ENCODE results near the gene SORCS2.

Gene SORCS2

DNA sequence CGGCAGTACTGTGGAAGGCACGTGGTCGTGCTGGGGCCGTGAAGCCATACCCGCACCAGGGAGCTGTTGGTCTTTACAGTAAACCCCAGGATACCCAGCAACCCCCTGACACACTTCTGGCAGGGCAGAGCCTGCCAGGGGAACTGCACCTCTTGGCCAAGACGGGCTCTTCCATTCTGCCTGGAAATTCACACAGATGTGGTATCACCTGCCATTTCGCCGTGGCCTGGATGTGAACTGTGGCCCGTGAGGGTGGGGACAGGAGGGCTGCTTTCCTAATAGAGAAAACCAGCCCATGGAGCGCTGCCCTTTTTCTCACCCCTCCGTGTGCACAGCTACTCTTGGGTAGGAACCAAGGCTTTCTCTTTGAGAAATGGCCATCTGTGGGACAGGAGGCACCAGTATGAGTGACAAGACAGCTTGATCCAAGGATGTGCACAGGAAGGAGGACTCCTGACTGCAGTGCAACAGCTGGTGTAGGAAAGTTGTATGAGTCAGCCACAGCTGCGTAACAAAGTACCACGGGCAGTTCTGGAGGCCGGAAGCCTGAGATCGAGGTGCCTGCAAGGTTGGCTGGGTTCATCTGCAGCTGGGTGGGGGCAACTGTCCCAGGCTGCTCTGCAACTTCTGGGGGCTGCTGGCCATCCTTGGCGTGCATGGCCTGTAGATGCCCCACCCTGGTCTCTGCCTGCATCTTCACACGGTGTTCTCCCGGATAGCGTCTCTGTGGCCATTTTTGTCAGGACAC lies 146.7 kb downstream of the SORCS2 start:
- no peak for DNase-seq (ENCODE audit: low read depth)

DNA sequence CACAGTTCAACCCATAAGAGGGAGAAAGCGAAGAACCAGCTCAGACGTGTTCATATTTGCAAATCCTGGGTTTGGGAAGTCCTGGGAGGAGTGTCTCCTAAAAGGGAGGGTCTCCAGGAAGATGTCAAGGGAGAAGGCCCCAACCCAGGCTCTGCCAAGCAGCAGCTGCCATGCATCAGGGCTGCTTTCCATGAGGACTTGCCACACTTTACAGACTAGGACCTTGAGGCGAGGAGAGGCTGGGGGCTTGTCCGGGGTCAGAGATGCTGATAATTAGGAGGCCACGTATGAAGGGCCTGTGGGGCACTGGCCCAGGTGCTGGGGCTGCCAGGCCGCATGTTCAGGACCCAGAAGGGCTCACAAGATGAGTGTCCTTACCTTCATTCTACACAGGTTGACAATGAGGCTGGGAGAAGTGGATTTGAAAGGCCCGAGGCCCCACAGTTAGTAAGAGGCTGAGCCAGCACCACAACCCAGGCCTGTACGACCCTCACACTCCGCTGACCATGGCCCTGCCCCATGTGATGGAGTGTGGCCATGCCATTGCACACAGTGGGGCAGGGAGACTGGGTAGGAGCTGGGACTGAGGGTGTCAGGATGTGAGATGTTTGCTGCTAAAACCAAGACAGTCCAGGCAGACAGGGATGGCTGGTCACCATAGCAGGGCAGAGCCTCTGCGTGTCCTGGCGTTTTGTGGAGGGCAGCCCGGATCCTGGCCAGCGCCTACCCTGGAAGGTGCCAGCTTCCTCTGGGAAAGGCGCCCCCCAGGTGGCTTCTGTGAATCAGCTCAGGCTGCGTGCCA lies 147.6 kb downstream of the SORCS2 start:
- DNase-seq (ENCODE audit: low read depth) = no peak

DNA sequence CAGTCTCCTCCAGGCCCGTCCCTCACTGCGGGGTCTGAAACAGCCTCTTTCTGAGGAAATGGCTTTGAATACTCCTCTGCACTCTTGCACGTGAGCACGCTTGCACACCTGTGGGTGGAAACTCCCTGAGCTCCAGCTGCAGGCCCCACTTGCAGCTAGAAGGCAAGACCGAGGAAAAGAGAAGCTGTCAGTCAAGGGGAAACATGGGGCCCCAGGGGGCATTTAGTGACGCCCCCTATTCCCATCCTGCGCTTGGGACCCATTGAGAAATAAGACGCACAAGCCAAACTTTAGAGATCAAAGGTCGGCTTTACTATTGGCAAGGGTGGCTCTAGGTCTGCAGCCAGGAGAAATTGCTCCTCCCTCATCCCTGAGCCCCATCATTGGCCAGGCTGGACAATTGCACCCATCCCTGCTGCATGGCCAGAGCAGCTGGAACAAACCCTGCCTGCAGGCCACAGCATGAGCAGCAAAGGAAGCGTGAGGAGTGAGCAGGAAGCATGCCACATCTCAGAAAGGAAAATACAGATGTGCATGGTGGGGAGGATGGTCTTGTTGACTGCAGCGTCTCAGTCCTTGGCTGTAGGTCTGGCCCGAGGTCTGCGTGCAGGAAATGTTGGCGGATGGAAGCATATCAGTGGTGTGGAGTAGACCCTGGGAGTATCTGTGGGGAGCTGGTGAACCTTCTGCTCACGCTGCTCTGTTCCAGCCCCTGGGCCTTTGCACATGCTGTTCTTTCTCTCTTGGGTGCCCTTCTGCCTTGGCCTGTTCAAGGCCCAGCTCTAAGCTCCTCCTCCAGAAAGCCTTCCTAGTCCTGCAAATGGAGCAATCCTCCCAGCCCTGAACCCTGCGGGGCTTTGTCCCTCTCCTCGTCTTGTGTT lies 148.5 kb downstream of the SORCS2 start:
- DNase-seq (ENCODE audit: low read depth) = no peak

DNA sequence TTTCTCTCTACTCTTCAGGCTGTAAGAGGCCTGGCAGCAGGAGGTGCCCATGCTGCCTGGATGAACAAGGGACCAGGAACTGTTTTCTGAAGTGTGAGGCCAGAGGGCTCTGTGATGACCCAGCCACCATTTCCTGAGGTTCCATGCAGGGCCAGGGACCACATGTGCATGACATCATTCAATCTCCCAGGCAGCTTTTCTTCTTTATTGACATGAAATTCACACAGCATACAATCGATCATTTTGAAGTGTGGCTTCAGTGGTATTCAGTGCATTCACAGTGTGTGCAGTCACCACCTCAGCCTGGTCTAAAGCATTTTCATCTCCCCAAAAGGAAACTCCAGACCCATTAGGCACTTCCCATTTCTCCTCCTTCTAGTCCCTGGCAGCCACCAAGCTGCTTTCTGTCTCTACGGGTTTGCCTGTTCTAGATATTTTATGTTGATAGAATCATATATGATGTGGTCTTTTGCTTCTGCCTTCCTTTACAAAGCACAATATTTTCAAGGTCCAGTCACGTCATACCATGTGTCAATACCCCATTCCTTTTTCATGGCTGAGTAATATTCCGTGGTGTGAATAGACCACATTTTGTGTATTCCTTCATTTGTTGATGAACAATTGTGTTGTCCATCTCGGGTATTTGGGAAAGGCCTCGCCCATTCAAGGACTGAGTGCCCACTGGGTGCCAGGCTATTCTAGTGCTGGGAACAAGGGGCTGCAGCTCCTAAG lies 149.3 kb downstream of the SORCS2 start:
- DNase-seq (ENCODE audit: low read depth) = no peak

DNA sequence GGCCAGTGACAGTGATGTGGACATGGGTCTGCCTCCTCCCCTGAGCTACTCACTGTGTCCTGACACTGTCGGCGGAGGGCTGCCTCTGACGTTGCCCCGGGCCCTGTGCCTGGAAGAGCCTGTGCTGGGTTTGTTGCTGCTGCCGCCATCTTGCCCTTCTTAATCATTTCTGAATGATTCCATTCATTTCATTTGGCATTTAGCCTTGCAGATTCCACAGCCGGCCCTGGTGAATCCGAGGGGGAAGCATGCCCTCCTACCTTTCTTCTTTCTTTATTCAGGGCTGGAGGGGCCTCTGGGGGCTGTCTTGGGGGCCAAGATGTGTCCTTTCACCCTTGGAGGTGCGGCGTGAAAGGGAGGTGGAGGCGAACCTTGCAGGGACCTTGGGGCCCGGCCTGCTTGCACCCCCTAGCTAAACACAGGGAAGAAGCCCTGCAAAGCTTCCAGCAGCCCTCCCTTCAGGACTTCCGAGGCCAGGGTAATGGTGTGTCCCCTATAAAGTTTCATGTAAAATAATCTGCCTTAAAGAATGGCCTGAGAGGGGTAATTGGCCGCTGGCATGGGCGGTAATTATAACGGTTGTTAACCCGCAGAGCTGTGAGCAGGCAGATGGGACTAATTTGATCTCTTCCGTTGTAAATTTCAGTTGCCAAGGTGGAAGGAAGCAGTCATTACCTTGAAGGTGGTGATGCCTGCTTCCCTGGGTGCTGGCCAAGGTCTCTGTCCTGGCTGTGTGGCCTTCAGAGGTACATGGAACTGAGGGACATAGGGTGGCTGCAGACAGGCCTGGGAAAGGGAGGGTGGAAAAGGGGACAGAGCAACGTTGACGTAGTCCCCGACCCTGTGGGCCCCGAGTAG lies 150.1 kb downstream of the SORCS2 start:
- DNase-seq (ENCODE audit: low read depth) = no peak

DNA sequence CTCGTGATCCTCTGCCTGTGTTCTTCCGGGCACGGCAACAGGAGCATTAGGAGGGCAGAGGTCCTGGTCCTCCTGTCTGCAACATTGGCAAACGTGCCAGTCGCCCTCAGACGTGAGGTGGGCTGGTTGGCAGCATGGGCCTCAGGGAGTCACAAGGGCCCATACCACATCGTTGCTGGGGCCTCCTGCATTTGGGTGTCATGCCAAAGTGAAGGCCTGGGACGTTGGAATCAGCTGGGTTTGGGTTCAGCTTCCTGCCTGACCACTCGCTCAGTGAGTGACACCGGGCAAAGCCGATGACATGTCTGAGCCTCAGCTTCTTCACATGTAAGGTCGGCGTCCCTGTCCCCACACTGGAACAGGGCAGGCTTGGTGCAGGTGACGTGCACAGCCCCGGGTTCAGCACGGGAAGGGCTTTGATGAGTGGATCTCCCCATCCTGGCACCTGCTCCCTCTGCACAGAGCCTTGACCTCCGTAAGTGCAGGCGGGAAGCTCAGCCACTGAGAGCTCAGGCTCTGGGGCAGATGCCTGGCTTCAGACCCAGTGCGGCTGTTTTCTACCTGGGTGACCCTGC lies 150.8 kb downstream of the SORCS2 start:
- no peak for DNase-seq (ENCODE audit: low read depth)

DNA sequence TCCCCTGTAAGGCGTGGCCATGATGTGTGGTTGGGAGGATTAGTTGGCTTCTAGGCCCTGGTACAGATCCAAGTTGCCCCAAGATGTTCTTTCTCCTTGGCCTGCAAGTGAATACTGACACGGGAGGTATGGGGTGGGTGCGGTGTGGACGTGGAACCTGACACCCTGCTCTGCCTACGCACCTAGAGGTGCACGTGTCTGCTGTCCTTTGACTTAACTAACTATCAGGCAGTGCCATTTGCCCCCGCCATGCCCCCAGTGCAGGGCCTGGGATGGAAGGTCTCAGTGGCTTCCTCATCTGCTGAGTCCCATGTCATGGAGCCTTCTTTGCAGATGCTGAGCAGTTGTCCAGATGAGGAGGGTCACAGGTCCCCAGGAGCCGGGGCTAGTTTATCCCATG lies 151.6 kb downstream of the SORCS2 start:
- DNase-seq (ENCODE audit: low read depth) = no peak

DNA sequence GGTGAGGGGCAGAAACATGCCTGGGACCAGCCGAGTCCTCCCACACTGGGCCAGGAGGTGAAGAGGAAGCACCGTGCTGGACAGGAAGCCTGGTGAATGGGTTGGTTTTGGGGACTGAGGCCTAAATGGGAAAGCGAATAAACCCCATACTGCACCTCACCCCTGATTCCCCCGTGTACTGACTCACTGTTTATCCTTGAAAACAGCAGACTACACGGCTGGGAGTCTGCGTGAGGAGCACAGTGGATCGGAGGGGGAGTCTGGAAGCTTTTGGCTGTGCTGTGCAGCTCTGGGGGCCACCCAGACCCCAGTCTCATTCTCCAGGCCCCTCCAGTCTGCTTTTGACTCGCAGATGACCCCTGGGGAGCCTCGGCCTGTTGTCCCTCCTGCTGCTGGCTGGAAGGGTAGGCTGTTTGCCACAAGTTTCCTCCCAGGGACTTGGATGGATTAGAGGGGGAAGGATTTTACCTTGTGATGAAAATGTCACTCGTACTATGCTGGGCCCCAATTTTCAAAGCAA lies 152.4 kb downstream of the SORCS2 start:
- DNase-seq (ENCODE audit: low read depth) = no peak

DNA sequence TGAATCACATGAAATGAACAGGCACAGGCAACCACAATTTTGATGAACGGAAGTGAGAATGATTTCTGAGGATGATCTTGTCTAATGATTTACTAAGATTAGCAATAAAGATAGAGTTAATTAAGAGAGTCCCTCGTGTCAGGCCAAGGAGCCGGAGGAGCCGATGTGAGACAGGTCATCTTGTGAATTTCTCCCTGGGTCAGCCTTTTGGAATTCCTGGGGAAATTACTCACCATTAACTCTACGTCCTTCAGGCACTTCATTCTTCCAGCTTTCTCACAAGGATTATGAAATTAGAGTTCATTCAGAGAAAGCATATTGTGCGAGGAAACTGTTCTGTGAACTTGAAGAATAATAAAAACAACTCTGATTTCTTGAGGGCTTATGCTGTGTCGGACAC lies 155.6 kb downstream of the SORCS2 start:
- DNase-seq (ENCODE audit: low read depth) = no peak

DNA sequence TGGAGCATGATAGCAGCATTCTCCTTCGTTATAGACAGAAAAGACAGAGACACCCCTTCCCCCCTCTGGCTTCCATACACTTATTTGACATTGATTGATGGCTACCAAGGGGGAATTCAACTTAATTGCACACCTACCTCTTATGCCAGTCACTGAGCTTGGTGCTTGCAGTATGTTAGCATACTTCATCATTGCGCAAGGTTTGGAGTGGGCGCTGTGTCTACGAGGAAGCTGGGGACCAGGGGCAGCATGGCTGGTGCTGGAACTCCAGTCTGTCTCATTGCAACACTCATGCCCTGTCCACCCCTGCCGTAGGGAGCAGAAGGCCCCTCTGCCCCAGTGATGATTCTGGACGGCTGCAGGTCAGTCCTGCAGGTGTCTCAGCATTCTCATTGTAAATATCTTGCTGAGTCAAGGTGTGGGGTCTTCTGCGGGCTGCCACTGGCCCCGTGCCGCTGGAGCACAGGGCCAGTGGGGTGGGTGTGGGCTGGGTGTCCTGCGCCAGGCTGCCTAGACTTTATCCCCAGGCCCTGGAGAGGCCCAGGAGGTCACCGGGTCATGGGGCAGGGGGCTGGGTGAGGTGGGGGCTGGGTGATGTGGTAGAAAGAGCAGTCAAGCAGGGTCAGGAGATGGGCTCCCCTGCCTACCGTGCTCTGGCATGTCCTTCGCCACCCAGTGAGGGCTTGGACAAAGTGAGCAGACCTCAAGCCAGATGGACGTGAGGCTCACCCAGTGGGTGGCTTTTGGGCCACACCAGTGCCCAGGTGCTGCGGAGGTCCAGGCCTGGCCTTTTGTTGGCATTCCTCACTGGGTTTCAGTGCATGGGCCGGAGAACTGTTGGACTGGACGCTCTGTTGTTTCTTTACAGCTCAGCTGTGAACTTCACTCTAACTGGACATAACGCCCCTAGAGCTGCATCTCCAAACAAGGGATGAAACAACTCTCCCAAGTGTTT lies 156.9 kb downstream of the SORCS2 start:
- no peak for DNase-seq (ENCODE audit: low read depth)

DNA sequence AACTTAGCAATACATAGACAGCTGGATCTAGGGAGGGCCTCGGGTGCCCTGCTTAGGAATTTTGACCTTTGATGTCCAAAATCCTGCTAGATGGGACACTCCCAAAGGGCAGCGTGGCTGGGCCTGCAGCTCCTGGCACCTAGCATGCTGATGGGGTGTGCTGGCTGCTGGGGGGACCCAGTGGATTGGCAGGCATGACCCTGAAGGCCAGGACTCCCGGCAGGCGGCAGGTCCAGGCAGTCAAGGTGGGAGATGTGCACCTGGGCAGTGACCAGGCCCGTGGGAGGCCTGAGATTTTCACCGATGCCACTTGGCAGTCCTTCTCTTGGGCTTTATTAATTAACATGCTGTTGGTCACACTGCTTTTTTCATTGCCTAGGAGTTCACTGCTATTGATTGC lies 158.1 kb downstream of the SORCS2 start:
- DNase-seq (ENCODE audit: low read depth) = no peak

DNA sequence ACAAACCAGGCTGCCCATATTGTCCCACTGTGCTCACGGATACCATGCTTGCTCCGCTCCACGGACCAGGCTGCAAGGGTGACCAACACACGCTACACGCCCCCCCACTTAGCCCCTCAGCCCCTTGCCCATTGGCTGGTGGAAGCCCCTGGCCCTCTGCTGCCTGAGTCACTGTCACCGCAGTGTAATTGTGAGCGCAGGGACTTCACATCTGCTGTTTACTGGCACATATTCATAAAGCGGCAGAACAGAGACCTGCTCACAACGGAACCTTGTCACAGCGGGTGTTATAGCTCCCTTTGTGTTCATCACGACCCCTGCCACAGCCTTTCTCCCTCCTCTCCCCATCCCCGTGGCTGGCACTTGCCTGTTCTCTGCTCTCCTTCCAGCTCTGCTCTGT lies 158.7 kb downstream of the SORCS2 start:
- no peak for DNase-seq (ENCODE audit: low read depth)

DNA sequence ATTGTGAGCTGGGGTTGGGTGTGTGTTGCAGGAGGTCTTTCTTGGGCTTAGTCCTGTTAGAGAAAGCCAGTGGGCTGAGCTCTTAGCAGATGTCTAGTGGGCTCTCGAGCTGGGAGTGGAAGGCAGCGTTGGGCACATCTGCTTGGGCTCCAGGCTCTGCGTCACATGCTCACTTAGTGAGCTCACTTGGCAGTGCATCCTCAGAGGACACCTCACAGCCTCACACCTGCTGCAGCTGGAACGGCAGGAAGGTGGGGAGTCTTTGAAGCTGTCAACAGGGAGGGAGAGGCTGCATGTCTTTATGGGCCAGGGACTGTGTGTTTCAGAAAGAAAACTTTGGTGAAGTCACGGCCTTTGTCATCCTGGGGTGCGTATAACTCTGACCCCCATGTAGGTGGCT lies 160.1 kb downstream of the SORCS2 start:
- no peak for DNase-seq (ENCODE audit: low read depth)

DNA sequence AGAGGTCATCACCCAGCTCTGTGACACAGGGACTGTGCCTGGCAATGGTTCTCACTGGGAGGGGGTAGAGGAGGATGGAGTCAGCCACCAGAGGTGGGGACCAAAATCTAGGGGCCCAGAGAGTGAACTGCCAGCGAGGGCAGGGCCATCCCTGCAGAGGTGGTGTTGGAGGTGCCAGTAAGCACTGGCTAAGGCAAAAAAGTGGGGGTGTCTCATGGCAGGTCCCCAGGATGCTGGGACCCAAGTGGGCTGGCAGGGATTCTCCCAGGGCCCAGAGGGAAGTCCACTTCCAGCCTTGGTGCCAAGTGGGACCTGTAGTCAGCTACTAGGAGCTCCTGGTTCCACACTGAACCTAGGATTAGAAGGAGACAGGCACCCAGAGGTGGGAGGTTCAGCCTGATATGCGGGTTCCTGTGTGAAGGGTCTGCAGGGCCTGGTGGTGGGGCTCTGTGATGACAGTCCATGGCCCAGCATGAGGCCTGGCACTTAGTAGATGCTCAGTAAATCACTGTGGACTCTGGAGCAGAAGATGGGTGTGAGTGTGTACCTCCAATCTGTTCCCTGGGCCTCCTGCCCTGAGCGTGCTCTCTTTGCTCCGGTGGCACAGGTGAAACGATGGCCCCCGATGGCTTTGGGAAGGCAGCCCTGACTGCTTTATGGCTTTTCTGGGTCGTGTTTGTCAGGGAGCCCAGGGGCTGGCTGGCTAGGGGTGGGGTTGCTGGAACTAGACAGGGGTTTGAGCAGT lies 160.9 kb downstream of the SORCS2 start:
- no peak for DNase-seq (ENCODE audit: low read depth)

DNA sequence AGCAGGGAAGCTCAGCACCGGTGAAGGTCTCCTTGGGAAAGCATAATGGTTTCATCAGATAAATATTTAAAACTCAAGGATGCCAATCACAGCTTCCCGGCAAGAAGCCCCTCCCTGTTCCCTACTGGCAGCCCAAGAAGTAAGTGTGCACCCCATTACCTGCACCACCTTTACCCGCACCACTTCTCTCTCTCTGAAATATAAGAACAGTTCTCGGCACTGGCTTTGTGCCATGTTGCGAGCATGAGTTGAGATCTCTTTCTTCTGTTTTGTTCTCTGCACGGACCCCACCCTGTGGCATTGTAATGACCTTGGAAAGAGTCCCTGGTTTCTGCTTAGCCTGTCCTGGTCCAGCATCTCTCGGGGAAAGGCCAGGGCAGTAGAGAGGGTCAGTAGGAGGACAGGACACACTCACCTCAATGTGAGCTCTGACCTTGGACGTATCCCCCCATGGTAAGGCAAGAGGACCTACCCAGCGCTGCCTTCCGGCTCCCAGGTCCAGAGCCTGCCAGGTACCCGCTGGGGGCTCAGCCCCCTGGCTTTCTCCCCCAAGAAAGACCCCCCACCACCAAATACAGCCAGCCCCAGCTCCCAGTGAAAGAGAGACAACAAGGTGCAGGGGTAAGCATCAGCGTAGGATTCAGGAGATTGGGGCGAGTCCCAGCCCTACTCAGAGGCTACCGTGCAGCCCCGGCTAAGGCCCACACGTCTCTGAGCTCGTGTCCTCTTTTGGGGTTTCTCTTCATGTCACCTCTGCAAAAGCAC lies 161.7 kb downstream of the SORCS2 start:
- DNase-seq (ENCODE audit: low read depth) = no peak

DNA sequence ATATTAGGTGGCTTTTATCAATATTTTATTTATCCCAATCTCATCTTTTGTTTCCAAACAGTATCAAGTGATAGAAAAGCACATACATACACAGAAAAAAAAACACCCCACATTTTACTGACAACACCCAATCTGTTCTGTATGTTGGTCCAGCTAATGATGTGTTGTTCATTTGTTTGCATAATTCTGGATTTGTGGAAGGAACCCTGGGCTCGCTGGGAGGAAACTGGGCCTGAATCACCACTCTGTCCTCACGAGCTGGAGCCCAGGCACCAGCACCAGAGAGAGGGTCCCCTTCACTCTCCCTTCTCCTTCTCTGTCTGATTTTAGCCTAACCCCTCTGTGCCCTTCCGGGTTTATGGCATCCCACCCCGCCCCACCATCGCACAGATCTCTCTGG lies 162.6 kb downstream of the SORCS2 start:
- DNase-seq (ENCODE audit: low read depth) = no peak

DNA sequence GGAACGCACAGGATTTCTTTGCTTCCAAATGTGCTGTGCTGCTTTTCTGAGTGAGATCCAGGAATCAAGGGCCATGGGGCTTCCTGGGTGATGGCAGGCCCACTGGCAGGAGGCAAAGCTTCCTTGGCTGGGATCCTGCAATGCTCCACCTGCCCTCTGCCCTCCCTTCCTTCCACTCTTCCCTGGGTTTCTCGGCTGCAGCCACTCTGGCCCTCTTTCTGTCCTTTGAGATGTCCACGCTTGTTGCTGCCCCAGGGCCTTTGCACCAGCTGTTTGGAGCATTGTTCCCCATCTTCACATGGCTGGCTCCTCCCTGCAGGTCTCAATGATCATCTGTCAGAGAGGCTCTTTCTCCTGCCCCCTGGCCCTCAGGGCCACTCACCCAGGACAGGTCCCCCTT lies 163.5 kb downstream of the SORCS2 start:
- no peak for DNase-seq (ENCODE audit: low read depth)
